GM12878 (cell line): Measurements from ENCODE around the gene BICRAL. TPM values are rescaled to one million over a fixed set of nuclear protein-coding genes. Genes with fewer than 3 reads are reported as not detected.

Experiments
- ATAC-seq: fragments of 200-7000 bp; cut with Tn5 transposase; 3 replicates; pipeline ENCODE4 v1.9.1; 2020; ENCODE audit warnings: mild to moderate bottlenecking, moderate library complexity
- BruUV-seq: library from RNA; stranded (reverse); fragments of 400-500 nt; replicated peaks from 2 replicates; lab custom pipeline; 2021; lab: Mats Ljungman, UMichigan
- CTCF ChIA-PET: fragments of 300-600 bp; sonication (Branson Sonifier 250); formaldehyde crosslinking; extraction: SDS; loops from one replicate; lab custom pipeline; 2021; ENCODE audit warnings: inconsistent platforms; lab: Yijun Ruan, JAX
- POLR2A ChIA-PET: fragments of 350-600 bp; formaldehyde crosslinking; extraction: SDS; loops from one replicate; lab custom pipeline; 2021; ENCODE audit warnings: inconsistent platforms; lab: Charles Lee
- RAD21 ChIA-PET: fragments of 300-600 bp; sonication (Branson Sonifier 250); formaldehyde crosslinking; loops from one replicate; lab custom pipeline; 2023; ENCODE audit warnings: antibody characterized with exemption; ENCODE audit not compliant: unreplicated experiment; lab: Charles Lee
- SMC1A ChIA-PET: fragments of 300-600 bp; sonication (Branson Sonifier 250); formaldehyde crosslinking; loops from one replicate; lab custom pipeline; 2023; ENCODE audit not compliant: unreplicated experiment, uncharacterized antibody; lab: Charles Lee
- DNase-seq: peaks from one replicate; pipeline ENCODE4 v3.0.0-alpha.2; 2011; ENCODE audit warnings: low read depth, low spot score
- FAIRE-seq: peaks from 3 replicates; lab custom pipeline; 2011; peaks lifted over from hg19 to GRCh38; lab: Jason Lieb, UNC
- H2AFZ ChIP-seq: 2 replicates; pipeline ENCODE4 v1.6.0; 2011; ENCODE audit warnings: low read depth, low read length, control low read depth; ENCODE audit not compliant: control insufficient read depth
- H3K27ac ChIP-seq: 2 replicates; pipeline ENCODE4 v1.5.1; 2011; ENCODE audit warnings: control low read depth; ENCODE audit not compliant: control insufficient read depth, insufficient read depth
- H3K27me3 ChIP-seq, 2 experiments: replicated peaks in 1 of 2; 2 replicates each; pipeline versions ENCODE4 v1.6.0 to v1.6.1; 2011; ENCODE audit warnings: low read length in 1 of 2; ENCODE audit not compliant: control insufficient read depth in 2 of 2, insufficient read depth in 2 of 2
- H3K36me3 ChIP-seq, 2 experiments: 2 replicates each; pipeline ENCODE4 v1.5.1; 2011; ENCODE audit warnings: low read length in 1 of 2; ENCODE audit not compliant: control insufficient read depth in 2 of 2, insufficient read depth in 2 of 2
- H3K4me1 ChIP-seq: 2 replicates; pipeline ENCODE4 v1.6.1; 2011; ENCODE audit warnings: mild to moderate bottlenecking, low read length, moderate library complexity, mixed read lengths; ENCODE audit not compliant: control insufficient read depth, insufficient read depth
- H3K4me2 ChIP-seq: 2 replicates; pipeline ENCODE4 v1.6.0; 2011; ENCODE audit warnings: control low read depth; ENCODE audit not compliant: control insufficient read depth, insufficient read depth
- H3K4me3 ChIP-seq: fragments of 200-600 bp; sonication (generic); 2 replicates; pipeline ENCODE4 v1.5.1; 2016
- H3K79me2 ChIP-seq: 2 replicates; pipeline ENCODE4 v1.6.0; 2011; ENCODE audit warnings: low read length; ENCODE audit not compliant: control insufficient read depth, insufficient read depth
- H3K9ac ChIP-seq: 2 replicates; pipeline ENCODE4 v1.8.0; 2011; ENCODE audit warnings: low read length, control low read depth, mixed read lengths; ENCODE audit not compliant: control insufficient read depth, insufficient read depth
- H3K9me3 ChIP-seq: replicated peaks from 3 replicates; pipeline ENCODE4 v1.5.1; 2011; ENCODE audit warnings: mild to moderate bottlenecking, low read length; ENCODE audit not compliant: control insufficient read depth, insufficient read depth
- H4K20me1 ChIP-seq: 2 replicates; pipeline ENCODE4 v1.6.0; 2011; ENCODE audit not compliant: control insufficient read depth, insufficient read depth
- BHLHE40 ChIP-seq, 2 experiments: fragments of 450-650 bp in 1 of 2; IDR thresholded peaks; 2 replicates each; pipeline ENCODE4 v1.6.1; 2011 to 2017; ENCODE audit warnings: low read depth in 2 of 2, borderline replicate concordance in 1 of 2, improper control_type of control experiment in 1 of 2, low read length in 1 of 2, mild to moderate bottlenecking in 1 of 2
- CHD4 ChIP-seq: fragments of 200-600 bp; sonication (generic); IDR thresholded peaks from 2 replicates; pipeline ENCODE4 v1.6.1; 2016; ENCODE audit warnings: mild to moderate bottlenecking
- CREB1 ChIP-seq: IDR thresholded peaks from 2 replicates; pipeline ENCODE4 v1.6.1; 2012; ENCODE audit warnings: low read depth, mild to moderate bottlenecking, inconsistent platforms
- FOXK2 ChIP-seq: fragments of 450-650 bp; IDR thresholded peaks from 2 replicates; pipeline ENCODE4 v1.6.1; 2017; ENCODE audit warnings: mild to moderate bottlenecking, moderate library complexity
- FOXM1 ChIP-seq: IDR thresholded peaks from 2 replicates; pipeline ENCODE4 v1.6.1; 2012; ENCODE audit warnings: low read depth, mild to moderate bottlenecking, inconsistent platforms, low read length, moderate library complexity
- HDGF ChIP-seq: fragments of 450-650 bp; IDR thresholded peaks from 2 replicates; pipeline ENCODE4 v1.6.1; 2016; ENCODE audit warnings: antibody characterized with exemption
- MEF2A ChIP-seq: IDR thresholded peaks from 2 replicates; pipeline ENCODE4 v1.6.1; 2011; ENCODE audit warnings: low read depth, mild to moderate bottlenecking, low read length, moderate library complexity; ENCODE audit not compliant: insufficient read depth
- MEF2B ChIP-seq: fragments of 450-650 bp; IDR thresholded peaks from 2 replicates; pipeline ENCODE4 v1.6.1; 2018; ENCODE audit warnings: mild to moderate bottlenecking, moderate library complexity; ENCODE audit not compliant: partially characterized antibody, poor library complexity, severe bottlenecking
- NR2F1 ChIP-seq: fragments of 450-650 bp; conservative IDR thresholded peaks from 2 replicates; pipeline ENCODE4 v1.6.1; 2017; ENCODE audit warnings: mild to moderate bottlenecking
- POU2F2 ChIP-seq: IDR thresholded peaks from 3 replicates; pipeline ENCODE4 v1.6.1; 2011; ENCODE audit warnings: low read depth, mild to moderate bottlenecking, low read length, borderline replicate concordance
- RAD21 ChIP-seq: IDR thresholded peaks from 2 replicates; pipeline ENCODE4 v1.6.1; 2011; ENCODE audit warnings: mild to moderate bottlenecking, low read depth, low read length, moderate library complexity; ENCODE audit not compliant: insufficient read depth
- RAD51 ChIP-seq: fragments of 450-650 bp; IDR thresholded peaks from 2 replicates; pipeline ENCODE4 v1.6.1; 2016; ENCODE audit warnings: moderate library complexity, mild to moderate bottlenecking, inconsistent platforms
- SIN3A ChIP-seq: IDR thresholded peaks from 2 replicates; pipeline ENCODE4 v1.6.1; 2012; ENCODE audit warnings: low read depth, low read length, improper control_type of control experiment
- SP1 ChIP-seq: IDR thresholded peaks from one replicate; pipeline ENCODE4 v1.6.1; 2011; ENCODE audit warnings: low read depth, low read length
- YY1 ChIP-seq: IDR thresholded peaks from 2 replicates; pipeline ENCODE4 v1.6.1; 2011; ENCODE audit warnings: low read depth, mild to moderate bottlenecking, low read length
- ZNF207 ChIP-seq: fragments of 450-650 bp; IDR thresholded peaks from 2 replicates; pipeline ENCODE4 v1.6.1; 2014; ENCODE audit warnings: antibody characterized with exemption, mild to moderate bottlenecking, borderline replicate concordance
- ZNF622 ChIP-seq: fragments of 450-650 bp; IDR thresholded peaks from 2 replicates; pipeline ENCODE4 v1.6.1; 2017; ENCODE audit warnings: mild to moderate bottlenecking, inconsistent platforms
- WGBS: methylation state at CpG from one replicate; pipeline ENCODE4 v1.1.6; 2016; ENCODE audit warnings: low lambda C conversion rate; ENCODE audit not compliant: insufficient replicate concordance, insufficient coverage; ENCODE audit errors: missing lambda C conversion rate; 5-methylcytosine and 5-hydroxymethylcytosine counted together
- in situ Hi-C: fragments of 300-500 bp; cut with MboI; formaldehyde crosslinking; loops from 9 replicates; pipeline ENCODE4 v1.14.3; 2018; ENCODE audit warnings: mixed read lengths
- intact Hi-C: fragments of 100-400 bp; cut with micrococcal nuclease; formaldehyde crosslinking; loops from one replicate; pipeline ENCODE4 v1.14.2; 2022; ENCODE audit not compliant: unreplicated experiment
- polyA plus RNA-seq, 11 experiments: library from polyadenylated mRNA; depleted of rRNA in 4 of 11; unstranded in 6 of 11; stranded (reverse) in 5 of 11; fragments of >200 nt; fragmentation: Nextera tagmentation in 4 of 11; fragmentation: Illumina TruSeq in 1 of 11; extraction: Ambion mirVana in 4 of 11; extraction: Trizol in 1 of 11; gene quantifications; 1 replicate in 1 of 11; 2 replicates in 10 of 11; pipeline versions ENCODE4 v1.2.1 to v1.2.3, GENCODE V29; 2011 to 2016; ENCODE audit warnings: inconsistent platforms in 2 of 11, missing spikeins in 2 of 11, low read depth in 1 of 11
- total RNA-seq, 4 experiments: library from RNA; depleted of rRNA in 3 of 4; stranded (reverse); fragments of >200 nt in 3 of 4; fragmentation: Illumina TruSeq in 1 of 4; extraction: Trizol in 1 of 4; gene quantifications; 2 replicates each; pipeline versions ENCODE4 v1.2.1 to v1.2.3, GENCODE V29; 2013 to 2021

Gene BICRAL
- total and polyA plus RNA-seq, 10 of the 15 experiments (the other 5 are each of a cell fraction or from before 2014, with no cell fraction given) = 1.9 to 16.6 (median 8.5) TPM

DNA sequence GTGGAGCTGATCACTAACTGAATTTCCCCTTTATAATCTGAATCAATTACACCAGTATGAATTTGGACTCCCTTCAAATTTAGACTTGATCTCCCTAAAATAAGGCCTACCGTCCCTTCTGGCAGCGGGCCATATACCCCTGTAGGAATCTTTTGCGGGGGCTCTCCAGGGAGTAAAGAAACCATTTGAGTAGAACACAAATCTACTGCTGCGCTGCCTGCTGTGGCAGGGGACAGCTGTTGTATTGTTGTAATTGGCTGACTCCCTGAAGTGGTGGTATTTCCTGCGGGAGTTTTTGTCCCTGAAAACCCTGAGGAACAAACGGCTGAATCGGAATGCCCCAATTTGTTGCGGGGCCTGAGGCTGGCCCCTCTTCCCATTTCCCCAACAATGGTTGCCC, 118.0 kb downstream of the BICRAL start:
- DNase-seq = no peak
- no peak for FAIRE-seq
- Histone ChIP-seq H3K4me2 (no peak overlapping the region), H2AFZ (no peak overlapping the region), H3K36me3 (no peaks in the 10 kb centered on the region), H3K9me3 (no peaks in the 10 kb centered on the region), H4K20me1 (no peaks in the 10 kb centered on the region), H3K27me3 (no peaks in the 10 kb centered on the region), H3K9ac (no peak overlapping the region), H3K4me1 (no peaks in the 10 kb centered on the region), H3K27ac (no peak overlapping the region), H3K4me3 (no peak overlapping the region), H3K79me2 (no peaks in the 10 kb centered on the region)
- SMC1A ChIA-PET = interaction anchor here (1.0 to 3.1 kb wide), 5 partner anchors 109 to 248 kb away, joined by 3 to 19 read pairs (median 5); partner anchors contain the start of genes KLC4 and MRPL2
- no TSS peak for BruUV-seq
- ATAC-seq = no peak
- CTCF ChIA-PET = interaction anchor here (0.7 to 3.3 kb wide), 19 partner anchors 9 to 554 kb away, joined by 3 to 28 read pairs (median 5); partner anchors contain the start of genes KLHDC3, MEA1, PEX6 and PPP2R5D
- intact Hi-C loops (loop anchor here (1.0 to 5.0 kb wide), 5 partner anchors 31 to 239 kb away; partner anchors contain the start of genes KLC4 and MRPL2), in situ Hi-C loops (no loop called here)
- POLR2A ChIA-PET = interaction anchor here (0.6 kb wide), 1 partner anchor 423 kb away, joined by 5 read pairs; no protein-coding TSS in a partner anchor
- no peak for TF ChIP-seq RAD51
- RAD21 ChIA-PET = interaction anchor here (0.7 to 2.7 kb wide), 5 partner anchors 84 to 335 kb away, joined by 3 to 6 read pairs (median 3); partner anchors contain the start of genes KLHDC3 and PPP2R5D
- WGBS = 61% methylated on average over 8 of the region's 8 CpGs

DNA sequence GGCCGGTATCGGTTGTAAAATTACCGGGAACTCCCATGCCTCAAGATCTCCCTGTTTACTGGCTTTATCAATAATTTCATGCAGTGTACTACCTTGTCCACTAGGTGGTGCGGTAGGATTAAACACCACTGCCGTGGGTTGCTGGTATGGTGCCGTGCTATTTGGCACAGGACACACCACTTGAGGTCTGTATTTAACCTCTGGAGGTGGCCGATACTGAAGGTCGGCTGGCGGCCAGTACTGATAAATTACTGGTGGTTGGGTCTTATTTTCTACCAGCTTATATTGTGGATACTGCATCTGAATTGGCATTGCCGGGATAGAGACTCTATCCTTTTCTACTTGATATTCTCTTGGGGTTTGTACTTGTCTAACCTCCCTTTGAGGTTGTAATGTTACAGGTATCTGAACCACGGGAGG, 119.7 kb downstream of the BICRAL start:
- in situ Hi-C loops (no loop called here), intact Hi-C loops (loop anchor here (1.0 to 5.0 kb wide), 4 partner anchors 29 to 242 kb away; partner anchors contain the start of genes KLC4 and MRPL2)
- H3K4me1 ChIP-seq = no peaks in the 10 kb centered on the region
- ChIA-PET POLR2A (interaction anchor here (0.5 kb wide), 1 partner anchor 153 kb away, joined by 3 read pairs; no protein-coding TSS in a partner anchor), SMC1A (interaction anchor here (0.7 to 3.1 kb wide), 11 partner anchors 39 to 329 kb away, joined by 3 to 19 read pairs (median 3); partner anchors contain the start of genes KLC4, MRPL2 and RRP36), CTCF (interaction anchor here (0.6 to 3.3 kb wide), 26 partner anchors 9 to 666 kb away, joined by 3 to 28 read pairs (median 4); partner anchors contain the start of genes CNPY3, GNMT, KLHDC3 and MEA1), RAD21 (interaction anchor here (0.9 to 2.7 kb wide), 5 partner anchors 83 to 336 kb away, joined by 3 to 6 read pairs (median 3); partner anchors contain the start of gene PPP2R5D)
- no peaks in the 10 kb centered on the region for H3K36me3 ChIP-seq
- H3K9ac ChIP-seq = no peak overlapping the region
- peak; percentile 99 for ATAC-seq
- peak overlapping the region; percentile 69 for H2AFZ ChIP-seq
- WGBS = 5% methylated on average over 11 of the region's 11 CpGs
- no peaks in the 10 kb centered on the region for H3K79me2 ChIP-seq
- peak overlapping the region; percentile 27; the same call in 1 of the 2 replicates for H3K4me2 ChIP-seq
- no peaks in the 10 kb centered on the region for H3K27me3 ChIP-seq
- BruUV-seq = no TSS peak
- no peaks in the 10 kb centered on the region for H3K9me3 ChIP-seq
- FAIRE-seq = peak; percentile 94
- no peaks in the 10 kb centered on the region for H4K20me1 ChIP-seq
- no peak overlapping the region for H3K4me3 ChIP-seq
- H3K27ac ChIP-seq = no peak overlapping the region
- peak; percentile 54 for DNase-seq
- no peak for TF ChIP-seq HDGF
- TF ChIP-seq POU2F2 = peak; percentile 67; the same call in 1 of the 3 replicates
- no peak for TF ChIP-seq CREB1
- TF ChIP-seq ZNF622 = no peak
- peak; percentile 60; the same call in 1 of the 2 replicates for TF ChIP-seq ZNF207
- TF ChIP-seq MEF2B = peak; percentile 27
- TF ChIP-seq BHLHE40 (IDR thresholded peaks at IDR 0.05; ENCODE audit: borderline replicate concordance in 1 of 2, low read depth in 2 of 2, low read length in 1 of 2) = peak; percentile 14 to 36; a peak in 1 of 4 replicates
- peak; percentile 68 for TF ChIP-seq NR2F1
- 0 out of 2 replicates have a peak, but pooled peaks have one; percentile 43 for TF ChIP-seq SIN3A
- no peak for TF ChIP-seq FOXM1
- peak; percentile 59; the same call in 1 of the 2 replicates for TF ChIP-seq YY1
- peak; percentile 62; the same call in 1 of the 2 replicates for TF ChIP-seq MEF2A
- TF ChIP-seq FOXK2 = no peak
- TF ChIP-seq RAD21 = peak; percentile 98
- no peak for TF ChIP-seq SP1
- TF ChIP-seq CHD4 = no peak
